Measurements from ENCODE around the gene PFAS. TPM values are rescaled to one million over a fixed set of nuclear protein-coding genes. Genes with fewer than 3 reads are reported as not detected.

PFAS gene
- total RNA-seq, 1 experiment from 2014 or later, result 80.6 TPM

- H3K36me3 ChIP-seq (ENCODE audit: control insufficient read depth in 1 of 2, insufficient read depth in 2 of 2, low read length in 2 of 2), result peaks cover 11 to 22% of the 10 kb centered on the region in 2 experiments; a peak in 3 of 4 replicates
- H3K9me3 ChIP-seq (ENCODE audit: control insufficient read depth in 1 of 2, insufficient read depth in 1 of 2, low read depth in 1 of 2, low read length in 2 of 2), result no peaks in the 10 kb centered on the region
- no TSS peak for BruUV-seq (replicated peaks)
- no peaks in the 10 kb centered on the region for H3K9me2 ChIP-seq (ENCODE audit: insufficient read depth)
- H3K27me3 ChIP-seq (ENCODE audit: insufficient read depth, low read length), result no peaks in the 10 kb centered on the region
- peak overlapping the region; percentile 96 for H3K9ac ChIP-seq (ENCODE audit: low read length)
- intact Hi-C loops (cut with micrococcal nuclease), result no loop called here
- H2AFZ ChIP-seq (ENCODE audit: low read depth, low read length, poor library complexity, severe bottlenecking), result peak overlapping the region; percentile 59
- TF ChIP-seq SRF (IDR thresholded peaks at IDR 0.05; ENCODE audit: low read depth) (peak; percentile 67; the same call in 1 of the 2 replicates), ZNF274 (IDR thresholded peaks at IDR 0.05; ENCODE audit: low read depth, low read length) (no peak)
- no peak for DNase-seq (ENCODE audit: low read depth, low spot score)
- peak overlapping the region; percentile 92 for H3K27ac ChIP-seq (ENCODE audit: low read depth, low read length)
- H3K4me1 ChIP-seq (ENCODE audit: control insufficient read depth in 1 of 2, insufficient read depth in 2 of 2, low read length in 2 of 2), result peaks cover 25 to 58% of the 10 kb centered on the region in 2 experiments; a peak in 3 of 4 replicates
- ChIA-PET RAD21 (ENCODE audit: low non-redundant PET in 1 of 2, low total read pairs in 2 of 2, uncharacterized antibody in 2 of 2, unreplicated experiment in 2 of 2) (no interaction called here), POLR2A (interaction anchor here (0.7 to 5.2 kb wide), 14 partner anchors 8 to 225 kb away, joined by 4 to 57 read pairs (median 8); partner anchors contain the start of genes BORCS6, CTC1, NDEL1 and SLC25A35), CTCF (interaction anchor here (1.2 to 1.6 kb wide), 2 partner anchors 91 to 131 kb away, joined by 3 to 5 read pairs; no protein-coding TSS in a partner anchor)
- H4K20me1 ChIP-seq (ENCODE audit: insufficient read depth), result peaks cover 3% of the 10 kb centered on the region; the same call in 1 of the 2 replicates
- peak overlapping the region; percentile 82 for H3K4me2 ChIP-seq (ENCODE audit: low read length)
- H3K79me2 ChIP-seq (ENCODE audit: insufficient read depth, low read length), result peaks cover 43% of the 10 kb centered on the region
- peak overlapping the region; percentile 78 to 95 for H3K4me3 ChIP-seq (replicated peaks in 1 of 2; ENCODE audit: low read depth in 1 of 2, low read length in 2 of 2)
- ATAC-seq, result no peak
These were observed 38.2 kb upstream of the PFAS start for GRCh38 chr17:8210761-8211458.

- DNase-seq (ENCODE audit: low read depth, low spot score) (no peak), ATAC-seq (peak; percentile 45)
- CTCF ChIA-PET, result interaction anchor here (1.1 kb wide), 1 partner anchor 24 kb away, joined by 4 read pairs; no protein-coding TSS in a partner anchor
- no peaks in the 10 kb centered on the region for H3K27me3 ChIP-seq (ENCODE audit: insufficient read depth, low read length)
- H4K20me1 ChIP-seq (ENCODE audit: insufficient read depth), result no peaks in the 10 kb centered on the region
- peak overlapping the region; percentile 38 for H2AFZ ChIP-seq (ENCODE audit: low read depth, low read length, poor library complexity, severe bottlenecking)
- H3K4me1 ChIP-seq (ENCODE audit: control insufficient read depth in 1 of 2, insufficient read depth in 2 of 2, low read length in 2 of 2), result peaks cover 29 to 66% of the 10 kb centered on the region in 2 experiments; a peak in 3 of 4 replicates
- H3K9me3 ChIP-seq (ENCODE audit: control insufficient read depth in 1 of 2, insufficient read depth in 1 of 2, low read depth in 1 of 2, low read length in 2 of 2), result no peaks in the 10 kb centered on the region
- no peaks in the 10 kb centered on the region for H3K9me2 ChIP-seq (ENCODE audit: insufficient read depth)
- RAD21 ChIA-PET (ENCODE audit: low non-redundant PET in 1 of 2, low total read pairs in 2 of 2, uncharacterized antibody in 2 of 2, unreplicated experiment in 2 of 2), result interaction anchor here in 1 of 2 experiments (0.7 kb wide), 1 partner anchor 1464 kb away, joined by 3 read pairs; no protein-coding TSS in a partner anchor
- H3K36me3 ChIP-seq (ENCODE audit: control insufficient read depth in 1 of 2, insufficient read depth in 2 of 2, low read length in 2 of 2), result peaks cover 2 to 8% of the 10 kb centered on the region in 2 experiments; a peak in 1 of 4 replicates
- POLR2A ChIA-PET, result interaction anchor here (0.9 to 5.2 kb wide), 5 partner anchors 10 to 83 kb away, joined by 4 to 57 read pairs (median 6); partner anchors contain the start of genes BORCS6 and SLC25A35
- intact Hi-C loops (cut with micrococcal nuclease), result no loop called here
- peak overlapping the region; percentile 39 for H3K27ac ChIP-seq (ENCODE audit: low read depth, low read length)
- peaks cover 29% of the 10 kb centered on the region for H3K79me2 ChIP-seq (ENCODE audit: insufficient read depth, low read length)
- H3K4me2 ChIP-seq (ENCODE audit: low read length), result peak overlapping the region; percentile 45
- no peak overlapping the region for H3K9ac ChIP-seq (ENCODE audit: low read length)
- H3K4me3 ChIP-seq (replicated peaks in 1 of 2; ENCODE audit: low read depth in 1 of 2, low read length in 2 of 2), result no peak overlapping the region
- BruUV-seq (replicated peaks), result no TSS peak
- TF ChIP-seq YY1 (IDR thresholded peaks at IDR 0.05; ENCODE audit: extremely low read depth, insufficient replicate concordance, low read depth, low read length) (no peak), EGR1 (IDR thresholded peaks at IDR 0.05; ENCODE audit: low read depth) (no peak), SRF (IDR thresholded peaks at IDR 0.05; ENCODE audit: low read depth) (no peak), EZH2 (IDR thresholded peaks at IDR 0.05) (no peak), FOSL1 (IDR thresholded peaks at IDR 0.05; ENCODE audit: low read depth) (no peak), CBX3 (IDR thresholded peaks at IDR 0.05; ENCODE audit: low read depth) (0 out of 2 replicates have a peak, but pooled peaks have one; percentile 43), ZBTB33 (IDR thresholded peaks at IDR 0.05; ENCODE audit: extremely low read depth, insufficient replicate concordance, low read length) (no peak), SIN3A (IDR thresholded peaks at IDR 0.05; ENCODE audit: low read depth) (no peak), POLR2A (IDR thresholded peaks at IDR 0.05; ENCODE audit: borderline replicate concordance, extremely low read depth, insufficient read depth, insufficient read length) (no peak), CEBPB (IDR thresholded peaks at IDR 0.05; ENCODE audit: low read depth) (peak; percentile 34; the same call in 1 of the 2 replicates), CTCF (IDR thresholded peaks at IDR 0.05 in 2 of 3, conservative IDR thresholded peaks at IDR 0.05 in 1 of 3; ENCODE audit: borderline replicate concordance in 1 of 3, insufficient read depth in 1 of 3, low read depth in 2 of 3, low read length in 2 of 3) (no peak)
These were observed 36.5 kb upstream of the PFAS start for GRCh38 chr17:8212312-8213180.

Measured in HCT116 (cell line).